ENCODE data around the gene PSG11.
"Not testable (repeated sequence)": the region's sequence is repeated elsewhere in the genome, so short reads cannot be mapped to it uniquely, and the experiment has no call there.

DNA sequence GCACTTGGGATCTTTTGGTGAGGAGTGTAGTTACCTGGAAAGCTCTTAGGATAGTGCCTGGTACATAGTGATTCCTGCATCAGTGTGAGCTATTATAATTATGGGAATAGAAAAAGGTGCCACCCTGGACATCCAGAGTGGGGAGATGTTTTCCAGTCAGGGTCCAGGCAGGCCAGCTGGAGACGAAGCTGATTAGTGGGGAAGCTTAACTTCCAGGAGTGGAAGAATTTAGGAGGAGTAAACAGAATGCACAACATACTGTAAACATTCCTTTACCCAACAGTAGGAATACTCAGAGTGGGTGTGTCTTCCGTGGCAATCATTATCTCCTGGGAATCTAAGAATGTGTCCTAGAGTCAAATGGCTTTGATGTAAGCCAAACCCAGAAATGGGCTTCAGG lies 23.3 kb downstream of the PSG11 start:
- not testable (repeated sequence) for TF ChIP-seq POLR2A, POLR2AphosphoS5 (IDR thresholded peaks at IDR 0.05; ENCODE audit: low read depth, low read length)

Data from GM12891 (cell line).